ENCODE data around the gene FKBP4.

FKBP4 gene

DNA sequence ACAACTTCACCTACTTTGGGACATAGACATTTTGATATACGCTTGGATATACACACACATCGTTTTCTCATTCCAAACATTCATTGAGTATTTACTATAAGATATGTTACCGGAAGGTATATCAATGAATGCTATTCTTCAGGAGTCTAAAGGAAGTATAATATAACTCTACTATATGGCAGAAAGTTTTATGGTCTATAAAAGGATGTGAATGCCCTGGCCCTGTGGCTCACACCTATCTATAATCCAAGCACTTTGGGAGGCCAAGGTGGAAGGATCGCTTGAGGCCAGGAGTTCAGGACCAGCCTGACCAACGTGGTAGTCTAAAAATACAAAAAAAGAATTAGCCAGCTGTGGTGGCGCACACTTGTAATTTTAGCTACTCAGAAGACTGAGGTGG is 34.5 kb downstream of the FKBP4 start:
- CTCF ChIA-PET: interaction anchor here (0.6 kb wide), 1 partner anchor 628 kb away, joined by 5 read pairs; no protein-coding TSS in a partner anchor
- POLR2A ChIA-PET: no interaction called here
- TF ChIP-seq LEF1 (IDR thresholded peaks at IDR 0.05; ENCODE audit: borderline replicate concordance) (no peak), ZNF384 (IDR thresholded peaks at IDR 0.05) (no peak), ELF4 (IDR thresholded peaks at IDR 0.05) (no peak), NFRKB (IDR thresholded peaks at IDR 0.05) (no peak), FOXK2 (IDR thresholded peaks at IDR 0.05) (no peak), L3MBTL2 (conservative IDR thresholded peaks at IDR 0.05) (no peak), SUZ12 (IDR thresholded peaks at IDR 0.05) (no peak), ARNT (IDR thresholded peaks at IDR 0.05) (no peak), FOXA1 (IDR thresholded peaks at IDR 0.05) (no peak), HDGF (IDR thresholded peaks at IDR 0.05; ENCODE audit: borderline replicate concordance) (no peak), BHLHE40 (IDR thresholded peaks at IDR 0.05; ENCODE audit: borderline replicate concordance) (no peak), FOXM1 (IDR thresholded peaks at IDR 0.05; ENCODE audit: borderline replicate concordance) (no peak), PKNOX1 (IDR thresholded peaks at IDR 0.05) (no peak), CTBP1 (IDR thresholded peaks at IDR 0.05; ENCODE audit: borderline replicate concordance) (no peak), TARDBP (IDR thresholded peaks at IDR 0.05) (no peak), SP1 (IDR thresholded peaks at IDR 0.05) (no peak)

DNA sequence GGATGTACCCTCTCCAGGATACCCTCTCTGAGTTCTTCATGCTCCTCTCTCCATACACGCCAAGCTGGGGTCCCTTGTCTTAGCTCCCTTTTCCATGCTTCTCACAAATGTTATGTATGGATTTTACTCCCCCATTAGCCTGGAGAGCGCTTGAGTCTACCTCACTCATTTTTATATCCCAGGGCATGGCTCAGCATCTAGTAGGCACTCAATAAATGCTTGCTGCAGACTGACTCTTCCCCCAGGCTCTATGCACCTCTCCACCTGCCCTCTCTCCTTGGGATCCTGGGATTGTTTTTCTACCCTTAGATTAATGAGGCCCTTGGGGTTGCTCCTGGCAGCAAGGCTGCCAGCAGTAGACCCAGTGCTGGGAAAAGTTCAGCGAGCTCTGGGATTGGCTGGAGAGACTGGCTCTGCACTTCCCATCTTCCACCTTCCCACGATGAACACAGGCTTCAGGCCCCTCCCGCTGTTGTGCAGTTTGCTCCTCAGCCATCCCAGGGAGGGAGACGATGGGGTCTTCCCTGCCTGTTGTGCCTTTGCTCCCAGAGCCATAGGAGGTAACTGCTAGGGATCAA is 37.9 kb downstream of the FKBP4 start:
- no peak for DNase-seq (ENCODE audit: extremely low spot score)
- POLR2A ChIA-PET: no interaction called here
- TF ChIP-seq ZNF384 (IDR thresholded peaks at IDR 0.05): no peak
- no peak for TF ChIP-seq HDGF (IDR thresholded peaks at IDR 0.05; ENCODE audit: borderline replicate concordance)
- no peak for TF ChIP-seq L3MBTL2 (conservative IDR thresholded peaks at IDR 0.05)
- no peak for TF ChIP-seq SUZ12 (IDR thresholded peaks at IDR 0.05)
- TF ChIP-seq SP1 (IDR thresholded peaks at IDR 0.05): no peak
- TF ChIP-seq ELF4 (IDR thresholded peaks at IDR 0.05): no peak
- TF ChIP-seq FOXA1 (IDR thresholded peaks at IDR 0.05): no peak
- TF ChIP-seq BHLHE40 (IDR thresholded peaks at IDR 0.05; ENCODE audit: borderline replicate concordance): no peak
- TF ChIP-seq FOXK2 (IDR thresholded peaks at IDR 0.05): no peak
- TF ChIP-seq PKNOX1 (IDR thresholded peaks at IDR 0.05): no peak
- TF ChIP-seq LEF1 (IDR thresholded peaks at IDR 0.05; ENCODE audit: borderline replicate concordance): no peak
- TF ChIP-seq ARNT (IDR thresholded peaks at IDR 0.05): no peak
- TF ChIP-seq CTBP1 (IDR thresholded peaks at IDR 0.05; ENCODE audit: borderline replicate concordance): no peak
- no peak for TF ChIP-seq NFRKB (IDR thresholded peaks at IDR 0.05)
- no peak for TF ChIP-seq FOXM1 (IDR thresholded peaks at IDR 0.05; ENCODE audit: borderline replicate concordance)
- TF ChIP-seq TARDBP (IDR thresholded peaks at IDR 0.05): no peak
- CTCF ChIA-PET: interaction anchor here (0.9 kb wide), 1 partner anchor 21 kb away, joined by 5 read pairs; no protein-coding TSS in a partner anchor

More for the DNA sequence above, 34.5 kb downstream of the FKBP4 start:
- DNase-seq (ENCODE audit: extremely low spot score): no peak

DNA sequence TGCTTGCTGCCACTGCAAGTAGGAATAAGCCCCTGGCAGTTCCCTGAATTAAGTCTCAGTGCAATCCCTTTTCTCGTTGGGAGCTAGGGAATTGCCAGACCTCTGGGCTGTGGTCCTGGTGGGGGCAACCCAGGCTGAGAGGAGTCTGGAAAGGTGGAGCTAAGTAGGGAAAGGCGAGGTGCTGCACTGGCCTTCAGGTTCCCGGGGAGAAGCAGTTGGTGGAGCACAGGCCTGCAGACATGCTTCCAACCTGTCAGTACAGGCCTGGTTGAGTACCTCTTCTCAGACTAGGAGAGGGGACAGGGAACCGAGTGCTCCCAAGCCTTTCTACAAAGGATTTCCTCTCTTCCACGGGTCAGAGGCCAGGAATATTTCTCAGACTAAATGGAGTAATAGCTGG is 38.6 kb downstream of the FKBP4 start:
- TF ChIP-seq ELF4 (IDR thresholded peaks at IDR 0.05) (no peak), FOXM1 (IDR thresholded peaks at IDR 0.05; ENCODE audit: borderline replicate concordance) (no peak), BHLHE40 (IDR thresholded peaks at IDR 0.05; ENCODE audit: borderline replicate concordance) (no peak), CTBP1 (IDR thresholded peaks at IDR 0.05; ENCODE audit: borderline replicate concordance) (no peak), FOXK2 (IDR thresholded peaks at IDR 0.05) (no peak), TARDBP (IDR thresholded peaks at IDR 0.05) (no peak)
- ChIA-PET CTCF (interaction anchor here (1.1 kb wide), 1 partner anchor 12 kb away, joined by 6 read pairs; no protein-coding TSS in a partner anchor), POLR2A (no interaction called here)

DNA sequence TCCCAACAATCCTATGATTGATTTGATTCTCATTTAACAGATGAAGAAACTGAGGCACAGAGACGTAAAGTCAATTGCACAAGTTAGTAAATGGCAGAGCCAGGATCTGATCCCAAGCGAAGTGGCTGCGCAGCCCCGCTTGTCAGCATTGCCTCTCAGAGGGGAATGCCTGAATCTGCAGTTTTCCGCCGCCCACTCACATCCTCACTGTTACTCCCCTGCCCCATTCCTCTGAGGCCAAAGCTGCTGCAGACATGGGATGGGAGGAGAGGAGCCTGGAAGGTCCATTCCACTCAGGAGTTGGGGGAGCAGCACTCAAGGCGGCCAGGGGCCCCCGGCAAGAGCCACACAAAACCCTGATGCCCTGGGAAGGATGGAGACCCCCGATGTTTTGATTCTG is 39.0 kb downstream of the FKBP4 start:
- TF ChIP-seq FOXA1 (IDR thresholded peaks at IDR 0.05) (no peak), NFRKB (IDR thresholded peaks at IDR 0.05) (no peak), FOXM1 (IDR thresholded peaks at IDR 0.05; ENCODE audit: borderline replicate concordance) (no peak), L3MBTL2 (conservative IDR thresholded peaks at IDR 0.05) (no peak), TARDBP (IDR thresholded peaks at IDR 0.05) (no peak), BHLHE40 (IDR thresholded peaks at IDR 0.05; ENCODE audit: borderline replicate concordance) (no peak), ELF4 (IDR thresholded peaks at IDR 0.05) (no peak), ZNF384 (IDR thresholded peaks at IDR 0.05) (no peak), ARNT (IDR thresholded peaks at IDR 0.05) (no peak), FOXK2 (IDR thresholded peaks at IDR 0.05) (no peak), HDGF (IDR thresholded peaks at IDR 0.05; ENCODE audit: borderline replicate concordance) (no peak), PKNOX1 (IDR thresholded peaks at IDR 0.05) (no peak)
- CTCF ChIA-PET: interaction anchor here (1.1 kb wide), 2 partner anchors 11 to 20 kb away, joined by 4 to 6 read pairs; no protein-coding TSS in a partner anchor
- no peak for DNase-seq (ENCODE audit: extremely low spot score)
- POLR2A ChIA-PET: interaction anchor here (2.1 kb wide), 1 partner anchor 20 kb away, joined by 6 read pairs; no protein-coding TSS in a partner anchor

More for the DNA sequence above, 38.6 kb downstream of the FKBP4 start:
- no peak for DNase-seq (ENCODE audit: extremely low spot score)

- TF ChIP-seq ARNT (IDR thresholded peaks at IDR 0.05): no peak
- TF ChIP-seq NFRKB (IDR thresholded peaks at IDR 0.05): no peak
- no peak for TF ChIP-seq PKNOX1 (IDR thresholded peaks at IDR 0.05)
- TF ChIP-seq SUZ12 (IDR thresholded peaks at IDR 0.05): no peak
- TF ChIP-seq CTBP1 (IDR thresholded peaks at IDR 0.05; ENCODE audit: borderline replicate concordance): no peak
- TF ChIP-seq HDGF (IDR thresholded peaks at IDR 0.05; ENCODE audit: borderline replicate concordance): no peak
- no peak for TF ChIP-seq L3MBTL2 (conservative IDR thresholded peaks at IDR 0.05)
- no peak for TF ChIP-seq FOXK2 (IDR thresholded peaks at IDR 0.05)
- TF ChIP-seq SP1 (IDR thresholded peaks at IDR 0.05): no peak
- TF ChIP-seq ELF4 (IDR thresholded peaks at IDR 0.05): no peak
- TF ChIP-seq LEF1 (IDR thresholded peaks at IDR 0.05; ENCODE audit: borderline replicate concordance): no peak
- no peak for TF ChIP-seq ZNF384 (IDR thresholded peaks at IDR 0.05)
- TF ChIP-seq BHLHE40 (IDR thresholded peaks at IDR 0.05; ENCODE audit: borderline replicate concordance): no peak
- TF ChIP-seq TARDBP (IDR thresholded peaks at IDR 0.05): no peak
- no peak for TF ChIP-seq FOXA1 (IDR thresholded peaks at IDR 0.05)
- TF ChIP-seq FOXM1 (IDR thresholded peaks at IDR 0.05; ENCODE audit: borderline replicate concordance): no peak
- CTCF ChIA-PET: interaction anchor here (0.6 to 1.1 kb wide), 3 partner anchors 11 to 157 kb away, joined by 3 to 4 read pairs (median 4); no protein-coding TSS in a partner anchor
- peak; percentile 35 for DNase-seq (ENCODE audit: extremely low spot score)
- POLR2A ChIA-PET: interaction anchor here (0.7 to 2.1 kb wide), 2 partner anchors 22 to 39 kb away, joined by 3 to 6 read pairs; no protein-coding TSS in a partner anchor
Measured at GRCh38 chr12:2834581-2835491, 40.1 kb downstream of the FKBP4 start, which contains the start of gene NRIP2. Gene NRIP2 (minus strand): TSS chr12:2835035. CDS start chr12:2834983, 52 bp downstream.

Data from HEK293T (cell line).